ENCODE data around the gene NPDC1. TPM values are rescaled to one million over a fixed set of nuclear protein-coding genes. Genes with fewer than 3 reads are reported as not detected.
"Not testable (repeated sequence)": the region's sequence is repeated elsewhere in the genome, so short reads cannot be mapped to it uniquely, and the experiment has no call there.

The NPDC1 gene
- total RNA-seq, 1 experiment from 2014 or later = 10.7 TPM

DNA sequence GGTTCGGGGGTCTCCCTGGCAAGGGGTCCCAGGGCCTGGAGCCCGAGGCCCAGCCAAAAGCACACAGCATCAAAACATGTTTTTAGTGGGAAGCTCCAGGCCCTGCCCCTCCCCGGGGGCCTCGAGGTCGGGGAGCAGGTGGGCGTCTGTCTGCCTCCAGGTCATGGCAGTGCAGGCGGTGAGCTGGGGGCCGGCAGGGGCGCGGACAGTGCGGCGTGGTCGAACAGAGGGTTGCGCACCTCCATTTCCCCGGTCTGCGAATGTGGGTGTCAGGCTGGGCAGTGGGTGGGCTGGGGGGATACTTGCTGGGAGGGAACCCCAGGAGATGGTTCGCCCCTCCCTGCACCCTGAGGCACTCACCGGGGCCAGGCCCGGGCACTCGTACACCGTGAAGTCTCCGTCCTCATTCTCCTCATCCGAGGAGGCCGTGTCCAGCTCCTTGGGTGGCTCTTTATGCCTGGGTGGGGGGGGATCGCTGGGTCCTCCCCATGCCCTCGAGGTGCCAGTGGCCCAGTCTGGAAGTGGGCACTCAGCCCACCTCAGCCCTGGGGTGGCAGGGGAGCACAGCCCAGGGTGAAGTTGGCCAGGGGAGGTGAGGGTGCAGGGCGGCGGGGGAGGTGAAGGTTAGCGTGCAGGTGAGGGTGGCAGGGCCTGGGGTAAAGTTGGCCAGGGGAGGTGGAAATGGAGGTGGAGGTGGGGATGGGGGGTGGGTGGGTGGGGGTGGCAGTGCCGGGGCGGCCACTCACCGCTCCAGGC, 6.2 kb downstream of the NPDC1 start:
- no peak for DNase-seq (ENCODE audit: low read depth)

GRCh38 chr9:137038916-137039315, 7.1 kb downstream of the NPDC1 start:
- DNase-seq (ENCODE audit: low read depth) = no peak

- no peak for DNase-seq (ENCODE audit: low read depth)
Measured at GRCh38 chr9:137037483-137037882, 8.5 kb downstream of the NPDC1 start.

GRCh38 chr9:137037035-137037434, 8.9 kb downstream of the NPDC1 start:
- DNase-seq (ENCODE audit: low read depth) = no peak

DNA sequence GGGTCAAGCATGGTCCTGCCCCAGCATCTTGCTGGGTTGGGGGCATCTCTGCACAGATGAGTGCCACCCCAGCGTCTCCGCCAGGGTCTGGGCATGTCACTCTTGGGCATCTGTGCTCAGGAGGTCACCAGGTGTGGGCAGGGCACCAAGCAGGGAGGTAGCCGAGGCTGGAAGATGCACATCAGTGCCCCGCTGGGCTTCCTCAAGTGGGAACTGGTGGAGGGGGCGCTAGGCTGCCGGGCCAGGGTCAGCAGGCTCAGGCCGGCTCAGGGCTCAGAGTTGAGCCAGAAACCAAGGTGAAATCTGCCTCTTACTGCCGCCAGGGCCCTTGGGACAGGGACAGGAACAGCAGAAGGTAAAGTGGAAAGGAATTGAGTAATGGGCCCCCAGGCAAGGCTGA, 10.0 kb downstream of the NPDC1 start:
- DNase-seq (ENCODE audit: low read depth) = no peak

- no peak for DNase-seq (ENCODE audit: low read depth)
Measured at GRCh38 chr9:137035507-137035834, 10.5 kb downstream of the NPDC1 start.

DNA sequence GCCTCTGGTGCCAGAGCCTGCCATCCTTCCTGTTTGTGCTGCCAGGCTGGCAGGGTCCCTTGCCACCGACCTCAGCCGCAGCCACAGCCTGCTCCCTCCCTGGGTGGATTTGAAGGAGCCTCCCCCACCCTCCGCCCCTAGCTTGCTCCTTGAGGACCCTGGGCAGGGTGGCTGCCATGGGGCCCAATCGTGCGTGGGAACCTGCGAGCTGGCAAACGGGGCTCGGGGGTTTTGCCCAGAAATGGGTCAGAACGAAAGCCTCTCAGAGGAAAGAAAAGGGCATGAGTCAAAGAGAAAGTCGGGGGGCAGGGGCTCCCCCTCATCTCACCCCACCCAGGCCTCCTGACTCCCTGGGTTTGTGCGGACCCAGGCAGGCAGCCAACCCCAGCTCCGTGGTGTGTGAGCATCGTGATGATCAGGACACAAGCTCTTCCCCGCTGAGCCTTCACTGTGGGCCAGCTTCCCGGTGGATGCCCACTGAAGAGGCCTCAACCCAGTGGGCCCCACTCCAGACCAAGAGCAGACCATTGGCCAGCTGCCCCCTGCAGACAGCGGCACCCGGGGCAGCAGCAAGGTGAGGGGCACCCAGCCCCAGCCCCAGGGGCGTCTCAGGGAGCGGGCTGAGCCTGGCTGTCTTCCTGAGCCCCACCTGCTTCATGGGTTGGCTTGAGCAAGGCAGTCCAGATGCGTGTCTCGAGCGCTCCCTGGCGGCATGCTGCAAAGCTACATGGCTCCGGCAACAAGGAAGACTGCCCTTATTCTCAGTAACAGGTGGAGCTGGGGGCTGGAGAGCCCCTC, 11.1 kb downstream of the NPDC1 start:
- DNase-seq (ENCODE audit: low read depth) = peak; percentile 81

- no peak for DNase-seq (ENCODE audit: low read depth)
Measured at GRCh38 chr9:137034039-137034708, 11.8 kb downstream of the NPDC1 start.

GRCh38 chr9:137033481-137033880, 12.5 kb downstream of the NPDC1 start:
- DNase-seq (ENCODE audit: low read depth) = not testable (repeated sequence)

DNA sequence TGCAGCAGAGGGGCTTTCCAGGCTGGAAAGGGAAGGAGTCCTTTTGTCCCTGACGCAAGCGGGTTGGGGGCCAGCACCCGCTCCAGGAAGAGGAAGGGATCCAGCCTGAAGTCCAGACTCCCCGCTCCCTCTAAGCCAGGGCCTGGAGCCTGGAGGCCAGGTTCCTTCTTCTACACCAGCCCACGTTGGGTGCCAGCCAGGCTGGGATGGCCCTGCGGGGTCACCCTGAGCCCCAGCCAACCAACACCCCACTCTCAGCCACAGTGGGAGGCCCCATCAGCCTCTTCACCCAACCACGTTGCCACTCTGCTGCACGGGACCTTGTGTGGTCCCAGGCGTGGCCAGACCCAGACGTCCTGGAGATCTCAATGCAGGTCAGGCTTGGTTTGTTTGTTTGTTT, 13.1 kb downstream of the NPDC1 start:
- no peak for DNase-seq (ENCODE audit: low read depth)

DNA sequence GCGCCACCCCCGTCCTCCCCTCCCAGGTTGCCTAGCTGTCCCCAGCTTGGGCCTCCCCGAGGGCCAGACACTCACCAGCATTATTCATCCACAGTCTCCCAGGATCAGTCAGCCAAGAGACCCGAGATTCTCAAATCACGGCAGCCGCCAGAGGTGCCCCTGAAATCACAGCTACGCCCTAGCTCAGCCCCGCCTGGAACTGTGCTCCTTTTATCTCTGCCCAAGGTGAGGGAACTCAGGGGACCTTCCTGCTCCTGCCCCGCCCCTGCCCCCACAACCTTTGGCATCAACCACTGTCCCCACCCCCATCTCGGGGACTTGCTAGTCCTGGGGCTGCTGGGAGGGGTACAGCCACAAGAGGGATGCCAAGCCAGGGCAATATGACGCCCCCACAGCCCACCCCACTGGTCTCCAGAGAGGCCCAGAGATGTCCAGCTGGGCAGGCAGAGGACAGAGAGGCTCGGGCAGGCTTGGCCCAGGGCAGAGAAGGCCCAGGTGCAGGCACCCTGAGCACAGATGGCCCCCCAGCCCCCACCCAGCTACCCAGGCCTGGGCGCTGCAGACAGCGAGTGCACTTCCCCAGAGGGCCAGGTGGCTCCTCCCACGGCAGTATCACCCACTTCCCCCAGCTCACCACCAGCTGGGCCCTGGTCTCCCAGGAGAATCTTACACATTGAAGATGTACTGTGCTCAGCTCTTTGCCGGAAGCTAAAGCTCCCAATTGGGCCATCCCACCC, 13.9 kb downstream of the NPDC1 start, which contains the start of gene FUT7:
FUT7 (minus strand) TSS at position 185 of the 737 bp plus-strand sequence; CDS start at position 88, 97 bp downstream.
- no peak for DNase-seq (ENCODE audit: low read depth)

GRCh38 chr9:137030538-137031527, 15.1 kb downstream of the NPDC1 start:
- no peak for DNase-seq (ENCODE audit: low read depth)

- DNase-seq (ENCODE audit: low read depth) = no peak
Measured at GRCh38 chr9:137030006-137030405, 16.0 kb downstream of the NPDC1 start.

DNA sequence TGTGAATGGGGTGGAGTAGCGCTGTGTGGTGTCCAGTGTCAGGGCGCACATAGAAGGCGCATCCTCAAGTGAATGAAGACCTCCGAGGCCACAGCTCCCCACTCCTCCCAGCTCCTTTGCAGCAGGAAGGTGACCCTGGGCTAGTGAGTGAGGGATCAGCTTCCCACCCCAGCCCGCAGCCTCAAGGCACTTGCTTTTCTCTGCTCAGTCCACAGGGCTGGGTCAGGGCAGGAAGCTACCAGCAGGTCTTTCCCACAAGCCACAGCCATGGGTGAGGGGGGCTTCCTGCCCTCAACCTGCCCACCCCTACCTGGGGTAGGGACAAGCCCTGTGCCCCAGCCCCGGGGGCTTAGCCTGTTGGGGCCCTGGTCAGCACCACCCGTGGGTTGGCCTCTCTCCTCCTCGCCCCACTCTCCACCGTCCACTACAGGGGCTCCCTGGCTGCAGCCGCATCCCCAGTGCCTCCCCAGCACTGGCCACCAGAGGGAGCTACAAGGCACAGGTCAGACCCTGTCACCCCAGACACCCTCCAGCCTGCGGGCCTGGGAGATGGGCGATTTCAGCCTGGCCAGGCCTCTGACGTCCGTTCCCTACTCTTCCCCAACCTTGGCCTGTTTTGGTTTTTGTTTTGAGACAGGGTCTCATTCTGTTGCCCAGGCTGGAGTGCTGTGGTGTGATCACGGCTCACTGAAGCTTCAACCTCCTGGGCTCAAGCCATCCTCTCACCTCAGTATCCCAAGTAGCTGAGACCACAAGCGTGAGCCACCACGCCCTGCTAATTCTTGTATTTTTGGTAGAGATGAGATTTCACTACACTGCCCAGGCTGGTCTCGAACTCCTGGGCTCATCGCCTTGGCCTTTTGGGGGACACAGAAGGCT, 16.7 kb downstream of the NPDC1 start:
- peak; percentile 60 for DNase-seq (ENCODE audit: low read depth)

DNA sequence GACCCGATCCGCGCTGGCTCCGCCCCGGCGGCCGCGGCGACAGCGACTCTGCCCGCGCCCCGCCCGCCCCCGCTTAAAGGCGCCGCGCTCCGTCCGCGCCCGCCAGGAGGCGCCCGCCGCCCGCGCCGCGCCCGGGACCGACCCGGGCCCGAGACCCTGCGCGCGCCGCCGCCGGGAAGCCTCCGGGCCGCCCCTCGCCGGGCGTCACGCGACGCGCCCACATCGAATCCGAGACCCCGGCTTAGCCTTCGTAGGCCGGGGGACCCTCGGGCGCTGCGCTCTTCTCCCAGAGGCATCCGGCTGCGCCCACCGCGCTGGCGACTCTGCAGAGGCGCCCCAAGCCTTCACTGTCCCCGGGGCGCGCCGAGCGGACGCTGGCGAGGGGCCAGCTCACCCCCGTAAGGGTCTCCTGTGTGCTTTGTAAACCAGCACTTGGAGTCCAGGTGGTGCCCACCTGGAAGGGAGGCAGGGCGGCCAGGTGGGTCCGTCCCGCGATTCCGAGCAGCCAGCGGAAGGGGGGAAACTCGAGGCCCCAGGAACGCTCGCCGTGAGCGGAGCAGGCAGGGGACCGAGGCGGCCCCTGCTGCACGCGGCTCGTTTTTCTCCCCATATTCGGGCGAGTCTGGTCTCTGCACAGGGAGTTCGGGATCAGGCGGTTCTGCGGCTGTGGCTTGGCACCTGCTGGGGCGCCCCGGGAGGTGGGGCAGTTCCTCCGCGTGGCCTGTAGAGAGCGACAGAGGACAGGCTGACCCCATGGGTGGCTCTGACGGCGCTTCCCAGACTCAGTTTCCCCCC, 17.5 kb downstream of the NPDC1 start:
- peak; percentile 59 for DNase-seq (ENCODE audit: low read depth)

GRCh38 chr9:137027369-137028262, 18.4 kb downstream of the NPDC1 start, which contains the start of gene ABCA2:
Gene ABCA2, minus strand, starts transcription at chr9:137028237. Its CDS starts 97 bp downstream, at chr9:137028140.
- DNase-seq (ENCODE audit: low read depth) = no peak

DNA sequence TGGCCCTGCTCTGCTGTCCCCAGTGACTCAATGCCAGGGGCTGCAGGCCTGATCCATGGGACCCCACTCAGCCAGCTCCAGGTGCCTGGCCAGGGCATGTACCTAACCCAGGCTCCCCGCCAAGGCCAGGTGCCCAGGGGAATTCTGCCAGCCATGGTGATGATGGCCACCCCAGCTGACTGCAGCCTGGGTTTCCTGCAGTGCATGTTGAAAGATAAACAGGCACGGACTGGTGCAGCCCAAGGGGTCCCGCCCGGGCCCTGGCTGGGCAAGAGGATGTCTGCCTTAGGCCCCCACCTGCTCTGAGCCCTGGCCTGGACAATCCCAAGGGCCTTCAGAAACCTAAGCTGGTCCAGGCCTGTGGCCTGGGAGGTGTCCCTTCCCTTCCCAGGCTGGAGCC, 19.1 kb downstream of the NPDC1 start:
- no peak for DNase-seq (ENCODE audit: low read depth)

DNA sequence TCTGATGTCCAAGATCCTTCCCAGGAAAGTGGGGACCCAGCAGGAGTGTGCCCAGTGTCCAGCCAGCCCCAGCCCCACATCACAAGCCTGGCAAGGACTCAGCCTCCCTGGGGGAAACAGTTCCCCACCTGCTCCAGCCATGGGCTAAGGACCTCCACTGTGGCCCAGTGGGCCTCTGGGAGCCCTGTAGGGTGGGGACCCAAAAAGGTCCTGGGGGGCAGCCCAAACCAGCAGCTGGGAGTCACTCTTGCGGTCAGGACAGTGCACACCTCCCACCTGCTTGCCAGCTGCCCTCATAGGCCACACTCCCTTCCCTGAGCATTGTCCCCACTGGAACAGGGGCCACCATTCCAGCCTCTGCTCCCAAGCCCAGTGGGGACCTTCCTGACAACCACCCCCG, 19.6 kb downstream of the NPDC1 start:
- DNase-seq (ENCODE audit: low read depth) = no peak
